GM12878 (cell line): Measurements from ENCODE around the gene FAR1. TPM values are rescaled to one million over a fixed set of nuclear protein-coding genes. Genes with fewer than 3 reads are reported as not detected.

Experiments used
- ATAC-seq: fragments of 200-7000 bp; cut with Tn5 transposase; 3 replicates; pipeline ENCODE4 v1.9.1; 2020; ENCODE audit warnings: mild to moderate bottlenecking, moderate library complexity
- BruUV-seq: library from RNA; stranded (reverse); fragments of 400-500 nt; replicated peaks from 2 replicates; lab custom pipeline; 2021; lab: Mats Ljungman, UMichigan
- CTCF ChIA-PET: fragments of 300-600 bp; sonication (Branson Sonifier 250); formaldehyde crosslinking; extraction: SDS; loops from one replicate; lab custom pipeline; 2021; ENCODE audit warnings: inconsistent platforms; lab: Yijun Ruan, JAX
- POLR2A ChIA-PET: fragments of 350-600 bp; formaldehyde crosslinking; extraction: SDS; loops from one replicate; lab custom pipeline; 2021; ENCODE audit warnings: inconsistent platforms; lab: Charles Lee
- RAD21 ChIA-PET: fragments of 300-600 bp; sonication (Branson Sonifier 250); formaldehyde crosslinking; loops from one replicate; lab custom pipeline; 2023; ENCODE audit warnings: antibody characterized with exemption; ENCODE audit not compliant: unreplicated experiment; lab: Charles Lee
- SMC1A ChIA-PET: fragments of 300-600 bp; sonication (Branson Sonifier 250); formaldehyde crosslinking; loops from one replicate; lab custom pipeline; 2023; ENCODE audit not compliant: unreplicated experiment, uncharacterized antibody; lab: Charles Lee
- DNase-seq: peaks from one replicate; pipeline ENCODE4 v3.0.0-alpha.2; 2011; ENCODE audit warnings: low read depth, low spot score
- FAIRE-seq: peaks from 3 replicates; lab custom pipeline; 2011; peaks lifted over from hg19 to GRCh38; lab: Jason Lieb, UNC
- H2AFZ ChIP-seq: 2 replicates; pipeline ENCODE4 v1.6.0; 2011; ENCODE audit warnings: low read depth, low read length, control low read depth; ENCODE audit not compliant: control insufficient read depth
- H3K27ac ChIP-seq: 2 replicates; pipeline ENCODE4 v1.5.1; 2011; ENCODE audit warnings: control low read depth; ENCODE audit not compliant: control insufficient read depth, insufficient read depth
- H3K27me3 ChIP-seq, 2 experiments: replicated peaks in 1 of 2; 2 replicates each; pipeline versions ENCODE4 v1.6.0 to v1.6.1; 2011; ENCODE audit warnings: low read length in 1 of 2; ENCODE audit not compliant: control insufficient read depth in 2 of 2, insufficient read depth in 2 of 2
- H3K36me3 ChIP-seq, 2 experiments: 2 replicates each; pipeline ENCODE4 v1.5.1; 2011; ENCODE audit warnings: low read length in 1 of 2; ENCODE audit not compliant: control insufficient read depth in 2 of 2, insufficient read depth in 2 of 2
- H3K4me1 ChIP-seq: 2 replicates; pipeline ENCODE4 v1.6.1; 2011; ENCODE audit warnings: mild to moderate bottlenecking, low read length, moderate library complexity, mixed read lengths; ENCODE audit not compliant: control insufficient read depth, insufficient read depth
- H3K4me2 ChIP-seq: 2 replicates; pipeline ENCODE4 v1.6.0; 2011; ENCODE audit warnings: control low read depth; ENCODE audit not compliant: control insufficient read depth, insufficient read depth
- H3K4me3 ChIP-seq: fragments of 200-600 bp; sonication (generic); 2 replicates; pipeline ENCODE4 v1.5.1; 2016
- H3K79me2 ChIP-seq: 2 replicates; pipeline ENCODE4 v1.6.0; 2011; ENCODE audit warnings: low read length; ENCODE audit not compliant: control insufficient read depth, insufficient read depth
- H3K9ac ChIP-seq: 2 replicates; pipeline ENCODE4 v1.8.0; 2011; ENCODE audit warnings: low read length, control low read depth, mixed read lengths; ENCODE audit not compliant: control insufficient read depth, insufficient read depth
- H3K9me3 ChIP-seq: replicated peaks from 3 replicates; pipeline ENCODE4 v1.5.1; 2011; ENCODE audit warnings: mild to moderate bottlenecking, low read length; ENCODE audit not compliant: control insufficient read depth, insufficient read depth
- H4K20me1 ChIP-seq: 2 replicates; pipeline ENCODE4 v1.6.0; 2011; ENCODE audit not compliant: control insufficient read depth, insufficient read depth
- ATF2 ChIP-seq: IDR thresholded peaks from 2 replicates; pipeline ENCODE4 v1.6.1; 2012; ENCODE audit warnings: low read length, inconsistent platforms
- BCL11A ChIP-seq: IDR thresholded peaks from 2 replicates; pipeline ENCODE4 v1.6.1; 2011; ENCODE audit warnings: low read depth, low read length
- BHLHE40 ChIP-seq, 2 experiments: fragments of 450-650 bp in 1 of 2; IDR thresholded peaks; 2 replicates each; pipeline ENCODE4 v1.6.1; 2011 to 2017; ENCODE audit warnings: low read depth in 2 of 2, borderline replicate concordance in 1 of 2, improper control_type of control experiment in 1 of 2, low read length in 1 of 2, mild to moderate bottlenecking in 1 of 2
- DPF2 ChIP-seq: fragments of 450-650 bp; IDR thresholded peaks from 2 replicates; pipeline ENCODE4 v1.6.1; 2017; ENCODE audit warnings: mild to moderate bottlenecking
- E2F4 ChIP-seq: IDR thresholded peaks from 2 replicates; pipeline ENCODE4 v1.6.1; 2012; ENCODE audit warnings: low read depth, low read length, improper control_type of control experiment
- EZH2 ChIP-seq: IDR thresholded peaks from 2 replicates; pipeline ENCODE4 v1.6.1; 2012; ENCODE audit warnings: low read depth, mild to moderate bottlenecking, control low read depth, inconsistent platforms, low read length, borderline replicate concordance; ENCODE audit not compliant: control insufficient read depth
- HDAC6 ChIP-seq: fragments of 200-600 bp; sonication (generic); IDR thresholded peaks from one replicate; pipeline ENCODE4 v1.8.0; 2017; ENCODE audit warnings: antibody characterized with exemption; ENCODE audit not compliant: unreplicated experiment
- IRF4 ChIP-seq: IDR thresholded peaks from 2 replicates; pipeline ENCODE4 v1.6.1; 2011; ENCODE audit warnings: low read depth, low read length
- JUNB ChIP-seq: IDR thresholded peaks from 2 replicates; pipeline ENCODE4 v1.6.1; 2016; ENCODE audit warnings: antibody characterized with exemption, mild to moderate bottlenecking
- KLF5 ChIP-seq: fragments of 450-650 bp; IDR thresholded peaks from 2 replicates; pipeline ENCODE4 v1.6.1; 2014; ENCODE audit warnings: mild to moderate bottlenecking; ENCODE audit not compliant: partially characterized antibody
- MEF2A ChIP-seq: IDR thresholded peaks from 2 replicates; pipeline ENCODE4 v1.6.1; 2011; ENCODE audit warnings: low read depth, mild to moderate bottlenecking, low read length, moderate library complexity; ENCODE audit not compliant: insufficient read depth
- MEF2B ChIP-seq: fragments of 450-650 bp; IDR thresholded peaks from 2 replicates; pipeline ENCODE4 v1.6.1; 2018; ENCODE audit warnings: mild to moderate bottlenecking, moderate library complexity; ENCODE audit not compliant: partially characterized antibody, poor library complexity, severe bottlenecking
- NFIC ChIP-seq: IDR thresholded peaks from 2 replicates; pipeline ENCODE4 v1.6.1; 2012; ENCODE audit warnings: low read depth, mild to moderate bottlenecking, inconsistent platforms, low read length, moderate library complexity
- NFXL1 ChIP-seq: fragments of 450-650 bp; IDR thresholded peaks from 2 replicates; pipeline ENCODE4 v1.6.1; 2017; ENCODE audit warnings: antibody characterized with exemption, mild to moderate bottlenecking, borderline replicate concordance
- POLR2A ChIP-seq: IDR thresholded peaks from 2 replicates; pipeline ENCODE4 v1.6.1; 2011; ENCODE audit warnings: low read depth, mild to moderate bottlenecking, low read length
- POU2F2 ChIP-seq: IDR thresholded peaks from 3 replicates; pipeline ENCODE4 v1.6.1; 2011; ENCODE audit warnings: low read depth, mild to moderate bottlenecking, low read length, borderline replicate concordance
- TCF12 ChIP-seq: IDR thresholded peaks from 2 replicates; pipeline ENCODE4 v1.6.1; 2011; ENCODE audit warnings: low read depth, mild to moderate bottlenecking, low read length
- YBX1 ChIP-seq: fragments of 450-650 bp; IDR thresholded peaks from 2 replicates; pipeline ENCODE4 v1.6.1; 2016; ENCODE audit warnings: antibody characterized with exemption
- WGBS: methylation state at CpG from one replicate; pipeline ENCODE4 v1.1.6; 2016; ENCODE audit warnings: low lambda C conversion rate; ENCODE audit not compliant: insufficient replicate concordance, insufficient coverage; ENCODE audit errors: missing lambda C conversion rate; 5-methylcytosine and 5-hydroxymethylcytosine counted together
- in situ Hi-C: fragments of 300-500 bp; cut with MboI; formaldehyde crosslinking; loops from 9 replicates; pipeline ENCODE4 v1.14.3; 2018; ENCODE audit warnings: mixed read lengths
- intact Hi-C: fragments of 100-400 bp; cut with micrococcal nuclease; formaldehyde crosslinking; loops from one replicate; pipeline ENCODE4 v1.14.2; 2022; ENCODE audit not compliant: unreplicated experiment
- polyA plus RNA-seq, 11 experiments: library from polyadenylated mRNA; depleted of rRNA in 4 of 11; unstranded in 6 of 11; stranded (reverse) in 5 of 11; fragments of >200 nt; fragmentation: Nextera tagmentation in 4 of 11; fragmentation: Illumina TruSeq in 1 of 11; extraction: Ambion mirVana in 4 of 11; extraction: Trizol in 1 of 11; gene quantifications; 1 replicate in 1 of 11; 2 replicates in 10 of 11; pipeline versions ENCODE4 v1.2.1 to v1.2.3, GENCODE V29; 2011 to 2016; ENCODE audit warnings: inconsistent platforms in 2 of 11, missing spikeins in 2 of 11, low read depth in 1 of 11
- total RNA-seq, 4 experiments: library from RNA; depleted of rRNA in 3 of 4; stranded (reverse); fragments of >200 nt in 3 of 4; fragmentation: Illumina TruSeq in 1 of 4; extraction: Trizol in 1 of 4; gene quantifications; 2 replicates each; pipeline versions ENCODE4 v1.2.1 to v1.2.3, GENCODE V29; 2013 to 2021
- TF ChIP-seq, protein P1 (sequence below): IDR thresholded peaks from 2 replicates; pipeline ENCODE4 v1.6.1; 2012; ENCODE audit warnings: low read depth, low read length, improper control_type of control experiment
- TF ChIP-seq, protein P2 (sequence below): fragments of 450-650 bp; IDR thresholded peaks from 2 replicates; pipeline ENCODE4 v1.6.1; 2018; ENCODE audit warnings: mild to moderate bottlenecking, low read depth, moderate library complexity; ENCODE audit not compliant: partially characterized antibody

Gene FAR1
- total and polyA plus RNA-seq, 10 of the 15 experiments (the other 5 are each of a cell fraction or from before 2014, with no cell fraction given) = 10.1 to 73.9 (median 30.8) TPM

DNA sequence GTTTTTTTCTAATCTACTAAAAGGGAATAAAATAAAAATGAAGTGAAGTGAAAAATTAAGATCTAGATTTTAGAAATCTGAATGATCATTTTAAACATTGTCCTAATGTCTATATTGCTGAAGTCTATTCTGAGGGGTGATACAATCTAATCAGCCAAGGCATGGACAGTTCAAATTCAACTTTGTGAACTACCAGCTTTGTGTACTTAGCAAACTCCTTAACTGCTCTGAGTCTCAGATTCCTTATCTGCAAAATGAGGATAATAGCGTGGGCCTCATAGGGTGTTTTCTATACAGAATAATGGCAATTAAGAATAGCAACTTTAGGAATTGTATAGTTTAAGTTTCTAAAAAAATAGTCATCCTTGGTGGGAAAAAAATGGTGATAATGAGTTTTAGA is 31.4 kb downstream of the FAR1 start (continued):
- TF ChIP-seq MEF2B (no peak), IRF4 (no peak), HDAC6 (no peak), BCL11A (no peak), TCF12 (no peak), E2F4 (no peak)
- TF ChIP-seq, protein P1, sequence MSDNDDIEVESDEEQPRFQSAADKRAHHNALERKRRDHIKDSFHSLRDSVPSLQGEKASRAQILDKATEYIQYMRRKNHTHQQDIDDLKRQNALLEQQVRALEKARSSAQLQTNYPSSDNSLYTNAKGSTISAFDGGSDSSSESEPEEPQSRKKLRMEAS = no peak
- TF ChIP-seq, all 136 proteins: peak for 0

- H3K4me3 ChIP-seq = no peak overlapping the region
- no peak overlapping the region for H3K27ac ChIP-seq
- no peaks in the 10 kb centered on the region for H3K79me2 ChIP-seq
- no peak for ATAC-seq
- BruUV-seq = no TSS peak
- H3K9me3 ChIP-seq = no peaks in the 10 kb centered on the region
- H3K9ac ChIP-seq = no peak overlapping the region
- peaks cover 0 to 4% of the 10 kb centered on the region in 2 experiments; a peak in 1 of 4 replicates for H3K36me3 ChIP-seq
- RAD21 ChIA-PET = interaction anchor here (1.3 kb wide), 1 partner anchor 14 kb away, joined by 3 read pairs; no protein-coding TSS in a partner anchor
- H3K4me1 ChIP-seq = no peaks in the 10 kb centered on the region
- CTCF ChIA-PET = interaction anchor here (1.2 kb wide), 1 partner anchor 11 kb away, joined by 3 read pairs; no protein-coding TSS in a partner anchor
- POLR2A ChIA-PET = no interaction called here
- H4K20me1 ChIP-seq = no peaks in the 10 kb centered on the region
- no peaks in the 10 kb centered on the region for H3K27me3 ChIP-seq
- H2AFZ ChIP-seq = no peak overlapping the region
- SMC1A ChIA-PET = interaction anchor here (0.6 kb wide), 1 partner anchor 1798 kb away, joined by 3 read pairs; no protein-coding TSS in a partner anchor
- intact Hi-C loops = no loop called here
- 83% methylated on average over 2 of the region's 2 CpGs for WGBS
- TF ChIP-seq POLR2A = no peak
- TF ChIP-seq YBX1 = no peak
- TF ChIP-seq NFIC = no peak
- no peak for TF ChIP-seq ATF2
- TF ChIP-seq, protein P2, sequence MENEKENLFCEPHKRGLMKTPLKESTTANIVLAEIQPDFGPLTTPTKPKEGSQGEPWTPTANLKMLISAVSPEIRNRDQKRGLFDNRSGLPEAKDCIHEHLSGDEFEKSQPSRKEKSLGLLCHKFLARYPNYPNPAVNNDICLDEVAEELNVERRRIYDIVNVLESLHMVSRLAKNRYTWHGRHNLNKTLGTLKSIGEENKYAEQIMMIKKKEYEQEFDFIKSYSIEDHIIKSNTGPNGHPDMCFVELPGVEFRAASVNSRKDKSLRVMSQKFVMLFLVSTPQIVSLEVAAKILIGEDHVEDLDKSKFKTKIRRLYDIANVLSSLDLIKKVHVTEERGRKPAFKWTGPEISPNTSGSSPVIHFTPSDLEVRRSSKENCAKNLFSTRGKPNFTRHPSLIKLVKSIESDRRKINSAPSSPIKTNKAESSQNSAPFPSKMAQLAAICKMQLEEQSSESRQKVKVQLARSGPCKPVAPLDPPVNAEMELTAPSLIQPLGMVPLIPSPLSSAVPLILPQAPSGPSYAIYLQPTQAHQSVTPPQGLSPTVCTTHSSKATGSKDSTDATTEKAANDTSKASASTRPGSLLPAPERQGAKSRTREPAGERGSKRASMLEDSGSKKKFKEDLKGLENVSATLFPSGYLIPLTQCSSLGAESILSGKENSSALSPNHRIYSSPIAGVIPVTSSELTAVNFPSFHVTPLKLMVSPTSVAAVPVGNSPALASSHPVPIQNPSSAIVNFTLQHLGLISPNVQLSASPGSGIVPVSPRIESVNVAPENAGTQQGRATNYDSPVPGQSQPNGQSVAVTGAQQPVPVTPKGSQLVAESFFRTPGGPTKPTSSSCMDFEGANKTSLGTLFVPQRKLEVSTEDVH = no peak
- no peak for TF ChIP-seq MEF2A
- TF ChIP-seq JUNB = no peak
- TF ChIP-seq DPF2 = no peak
- TF ChIP-seq KLF5 = no peak
- no peak for TF ChIP-seq BHLHE40 (IDR thresholded peaks at IDR 0.05; ENCODE audit: borderline replicate concordance in 1 of 2, low read depth in 2 of 2, low read length in 1 of 2)
- no peak for TF ChIP-seq POU2F2
- TF ChIP-seq EZH2 = no peak
- TF ChIP-seq NFXL1 = no peak
- TF ChIP-seq, all 136 proteins: peak for 0
- H3K4me2 ChIP-seq = no peak overlapping the region
- no peak for FAIRE-seq
- in situ Hi-C loops = no loop called here
- no peak for DNase-seq
These were observed 33.0 kb downstream of the FAR1 start for GRCh38 chr11:13701506-13701905.
